OCI-LY7 (cell line): ENCODE measurements around the gene CEP112. TPM values are rescaled to one million over a fixed set of nuclear protein-coding genes. Genes with fewer than 3 reads are reported as not detected.
"Not testable (repeated sequence)": the region's sequence is repeated elsewhere in the genome, so short reads cannot be mapped to it uniquely, and the experiment has no call there.

Experiments used
- BruUV-seq: library from RNA; stranded (reverse); fragments of 400-500 nt; replicated peaks from 2 replicates; lab custom pipeline; 2021; lab: Mats Ljungman, UMichigan
- CTCF ChIA-PET: fragments of 300-600 bp; sonication (Branson Sonifier 250); formaldehyde crosslinking; loops from one replicate; lab custom pipeline; 2022; ENCODE audit warnings: antibody characterized with exemption; ENCODE audit not compliant: unreplicated experiment; lab: Charles Lee
- POLR2A ChIA-PET: fragments of 300-600 bp; sonication (Branson Sonifier 250); formaldehyde crosslinking; loops from one replicate; lab custom pipeline; 2022; ENCODE audit warnings: antibody characterized with exemption; lab: Charles Lee
- DNase-seq: peaks from one replicate; pipeline ENCODE4 v3.0.0-alpha.2; 2015; ENCODE audit warnings: low spot score
- H2AFZ ChIP-seq: fragments of 200-600 bp; sonication (generic), shearing (Covaris generic); 2 replicates; pipeline ENCODE4 v1.6.1; 2014; ENCODE audit warnings: mild to moderate bottlenecking, antibody characterized with exemption, low read length, moderate library complexity
- H3K27ac ChIP-seq: fragments of 200-600 bp; sonication (generic); 2 replicates; pipeline ENCODE4 v1.5.1; 2014; ENCODE audit warnings: mixed run types, low read depth, mild to moderate bottlenecking, moderate library complexity, low read length, inconsistent platforms; ENCODE audit not compliant: poor library complexity, severe bottlenecking
- H3K36me3 ChIP-seq: fragments of 200-600 bp; sonication (generic); 2 replicates; pipeline ENCODE4 v1.6.1; 2014; ENCODE audit warnings: mild to moderate bottlenecking, antibody characterized with exemption, low read length, moderate library complexity, mixed read lengths; ENCODE audit not compliant: insufficient read depth
- H3K4me1 ChIP-seq: fragments of 200-600 bp; sonication (generic); 2 replicates; pipeline ENCODE4 v1.5.1; 2014; ENCODE audit warnings: mild to moderate bottlenecking, low read length; ENCODE audit not compliant: insufficient read depth, poor library complexity, severe bottlenecking
- H3K4me2 ChIP-seq: fragments of 200-600 bp; sonication (generic); 2 replicates; pipeline ENCODE4 v1.6.1; 2014; ENCODE audit warnings: mild to moderate bottlenecking, low read length
- H3K4me3 ChIP-seq: fragments of 200-600 bp; sonication (generic); 2 replicates; pipeline ENCODE4 v1.5.1; 2014; ENCODE audit warnings: mild to moderate bottlenecking, low read depth, low read length; ENCODE audit not compliant: poor library complexity, severe bottlenecking
- H3K79me2 ChIP-seq: fragments of 200-600 bp; sonication (generic); 2 replicates; pipeline ENCODE4 v1.6.1; 2016; ENCODE audit warnings: low read depth, mild to moderate bottlenecking, low read length, moderate library complexity, mixed read lengths; ENCODE audit not compliant: insufficient read depth
- H3K9me2 ChIP-seq: fragments of 200-600 bp; sonication (generic); 2 replicates; pipeline ENCODE4 v1.6.1; 2016; ENCODE audit warnings: mild to moderate bottlenecking, low read length, mixed read lengths; ENCODE audit not compliant: insufficient read depth
- H3K9me3 ChIP-seq: fragments of 200-600 bp; sonication (generic); 2 replicates; pipeline ENCODE4 v1.6.1; 2014; ENCODE audit warnings: mild to moderate bottlenecking, mixed run types, low read length, mixed read lengths
- H4K20me1 ChIP-seq: fragments of 200-600 bp; sonication (generic); 2 replicates; pipeline ENCODE4 v1.6.1; 2014; ENCODE audit warnings: mild to moderate bottlenecking, antibody characterized with exemption, low read length, moderate library complexity, mixed read lengths; ENCODE audit not compliant: insufficient read depth
- EZH2phosphoT487 ChIP-seq: fragments of 200-600 bp; sonication (generic); IDR thresholded peaks from 2 replicates; pipeline ENCODE4 v1.6.1; 2018; ENCODE audit warnings: low read depth, borderline replicate concordance, mild to moderate bottlenecking, mixed run types, antibody characterized with exemption, low read length, moderate library complexity, mixed read lengths
- intact Hi-C: fragments of 100-400 bp; cut with micrococcal nuclease; formaldehyde crosslinking; loops from one replicate; pipeline ENCODE4 v1.10.0; 2022; ENCODE audit not compliant: unreplicated experiment
- total RNA-seq, 2 experiments: library from RNA; depleted of rRNA in 1 of 2; stranded (reverse); fragments of >200 nt in 1 of 2; shearing (Covaris generic) in 1 of 2; gene quantifications; 2 replicates each; pipeline ENCODE4 v1.2.3, GENCODE V29; 2014 to 2022
- TF ChIP-seq, protein P1 (sequence below): fragments of 200-600 bp; sonication (generic); conservative IDR thresholded peaks from 2 replicates; pipeline ENCODE4 v1.5.1; 2014; ENCODE audit warnings: mild to moderate bottlenecking, antibody characterized with exemption, low read length, moderate library complexity, mixed read lengths

CEP112 gene
- total RNA-seq, 2 experiments from 2014 or later, result 2.7 to 6.9 TPM

DNA sequence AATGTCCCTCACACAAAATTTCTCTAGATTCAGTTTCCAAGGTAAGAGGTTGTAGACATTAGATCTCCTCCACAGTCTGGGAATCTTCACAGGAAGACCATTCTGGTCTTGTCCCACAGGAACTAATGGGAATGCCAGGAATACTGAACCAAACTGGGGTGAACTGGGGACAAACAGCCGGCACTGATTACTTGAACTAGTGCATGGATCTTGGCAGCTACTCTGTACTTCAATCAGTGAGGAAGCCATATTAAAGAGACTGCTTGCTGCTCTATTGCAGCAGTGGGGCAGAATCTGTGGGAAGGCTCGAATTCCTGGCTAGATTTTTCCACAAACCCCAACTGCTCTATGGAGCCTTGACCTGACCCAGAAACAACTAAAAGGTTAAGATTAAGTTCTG is 361.6 kb downstream of the CEP112 start:
- Histone ChIP-seq H3K4me3 (no peak overlapping the region), H3K9me2 (no peaks in the 10 kb centered on the region), H3K79me2 (no peaks in the 10 kb centered on the region), H3K4me1 (no peaks in the 10 kb centered on the region), H3K4me2 (no peak overlapping the region), H3K9me3 (0 out of 2 replicates have a peak, but pooled peaks cover 11% of the 10 kb centered on the region), H2AFZ (no peak overlapping the region), H3K36me3 (no peaks in the 10 kb centered on the region), H4K20me1 (no peaks in the 10 kb centered on the region), H3K27ac (no peak overlapping the region)
- intact Hi-C loops, result no loop called here
- ChIA-PET POLR2A (no interaction called here), CTCF (no interaction called here)
- BruUV-seq, result no TSS peak
- no peak for TF ChIP-seq EZH2phosphoT487
- TF ChIP-seq, protein P1, sequence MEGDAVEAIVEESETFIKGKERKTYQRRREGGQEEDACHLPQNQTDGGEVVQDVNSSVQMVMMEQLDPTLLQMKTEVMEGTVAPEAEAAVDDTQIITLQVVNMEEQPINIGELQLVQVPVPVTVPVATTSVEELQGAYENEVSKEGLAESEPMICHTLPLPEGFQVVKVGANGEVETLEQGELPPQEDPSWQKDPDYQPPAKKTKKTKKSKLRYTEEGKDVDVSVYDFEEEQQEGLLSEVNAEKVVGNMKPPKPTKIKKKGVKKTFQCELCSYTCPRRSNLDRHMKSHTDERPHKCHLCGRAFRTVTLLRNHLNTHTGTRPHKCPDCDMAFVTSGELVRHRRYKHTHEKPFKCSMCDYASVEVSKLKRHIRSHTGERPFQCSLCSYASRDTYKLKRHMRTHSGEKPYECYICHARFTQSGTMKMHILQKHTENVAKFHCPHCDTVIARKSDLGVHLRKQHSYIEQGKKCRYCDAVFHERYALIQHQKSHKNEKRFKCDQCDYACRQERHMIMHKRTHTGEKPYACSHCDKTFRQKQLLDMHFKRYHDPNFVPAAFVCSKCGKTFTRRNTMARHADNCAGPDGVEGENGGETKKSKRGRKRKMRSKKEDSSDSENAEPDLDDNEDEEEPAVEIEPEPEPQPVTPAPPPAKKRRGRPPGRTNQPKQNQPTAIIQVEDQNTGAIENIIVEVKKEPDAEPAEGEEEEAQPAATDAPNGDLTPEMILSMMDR, result no peak
- DNase-seq, result no peak

DNA sequence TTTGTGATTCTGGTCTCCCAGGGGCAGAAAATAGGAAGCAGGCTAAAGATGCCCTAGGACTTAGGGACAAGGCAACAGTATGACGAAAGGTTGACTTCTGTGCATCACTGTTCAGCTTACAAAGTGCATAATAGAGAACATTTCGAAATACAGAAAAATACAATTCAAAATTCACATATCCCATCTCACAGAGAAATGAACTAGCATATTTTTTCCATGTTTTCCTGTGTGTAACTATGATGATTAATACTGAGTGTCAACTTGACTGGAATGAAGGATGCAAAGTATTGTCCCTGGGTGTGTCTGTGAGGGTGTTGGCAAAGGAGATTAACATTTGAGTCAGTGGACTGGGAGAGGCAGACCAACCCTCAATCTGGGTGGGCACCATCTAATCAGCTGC is 365.4 kb downstream of the CEP112 start:
- intact Hi-C loops, H3K9me2 ChIP-seq, BruUV-seq: not testable (repeated sequence)

DNA sequence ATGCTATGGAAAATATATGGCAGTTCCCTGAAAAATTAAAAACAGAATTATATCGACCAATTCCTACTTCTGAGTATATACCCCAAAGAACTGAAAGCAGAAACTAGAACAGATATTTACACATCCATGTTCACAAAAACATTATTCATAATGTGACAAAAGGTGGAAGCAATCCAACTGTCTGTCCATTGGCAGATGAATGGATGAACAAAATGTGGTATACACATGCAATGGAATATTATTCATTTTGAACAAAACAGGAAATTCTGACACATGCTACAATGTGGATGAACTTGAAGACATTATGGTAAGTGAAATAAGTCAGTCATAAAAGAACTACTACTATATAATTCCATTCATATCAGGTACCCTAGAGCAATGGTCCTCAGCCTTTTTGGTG is 367.0 kb downstream of the CEP112 start:
- H4K20me1 ChIP-seq, result no peaks in the 10 kb centered on the region
- H3K27ac ChIP-seq, result no peak overlapping the region
- intact Hi-C loops, result no loop called here
- CTCF ChIA-PET, result no interaction called here
- no peaks in the 10 kb centered on the region for H3K4me1 ChIP-seq
- H2AFZ ChIP-seq, result no peak overlapping the region
- no peaks in the 10 kb centered on the region for H3K9me3 ChIP-seq
- no peak overlapping the region for H3K4me2 ChIP-seq
- POLR2A ChIA-PET, result no interaction called here
- no peaks in the 10 kb centered on the region for H3K36me3 ChIP-seq
- BruUV-seq, result no TSS peak
- no peak for DNase-seq
- H3K79me2 ChIP-seq, result no peaks in the 10 kb centered on the region
- TF ChIP-seq EZH2phosphoT487, result no peak
- TF ChIP-seq, protein P1, result no peak
- H3K4me3 ChIP-seq, result no peak overlapping the region
- H3K9me2 ChIP-seq, result no peaks in the 10 kb centered on the region

More for the DNA sequence above, 365.4 kb downstream of the CEP112 start:
- H2AFZ ChIP-seq, DNase-seq, H3K4me2 ChIP-seq, H3K4me3 ChIP-seq, H3K36me3 ChIP-seq, H3K4me1 ChIP-seq, H3K9me3 ChIP-seq, H4K20me1 ChIP-seq, H3K79me2 ChIP-seq, CTCF ChIA-PET, H3K27ac ChIP-seq: not testable (repeated sequence)
- POLR2A ChIA-PET, result interaction anchor here (0.6 kb wide), 1 partner anchor 87 kb away, joined by 3 read pairs; no protein-coding TSS in a partner anchor
